SU-DHL-6 (cell line): ENCODE measurements around the gene ACAD10.

Experiments used
- EZH2phosphoT487 ChIP-seq: fragments of 200-600 bp; sonication (generic), shearing (Covaris generic); conservative IDR thresholded peaks from 2 replicates; pipeline ENCODE4 v1.6.1; 2018; ENCODE audit warnings: mild to moderate bottlenecking, antibody characterized with exemption, low read length, moderate library complexity, mixed read lengths
- TF ChIP-seq, protein P1 (sequence below): fragments of 200-600 bp; sonication (generic); IDR thresholded peaks from one replicate; pipeline ENCODE4 v1.5.1; 2017; ENCODE audit warnings: antibody characterized with exemption, mild to moderate bottlenecking, low read length, moderate library complexity; ENCODE audit not compliant: insufficient read depth, poor library complexity, severe bottlenecking

DNA sequence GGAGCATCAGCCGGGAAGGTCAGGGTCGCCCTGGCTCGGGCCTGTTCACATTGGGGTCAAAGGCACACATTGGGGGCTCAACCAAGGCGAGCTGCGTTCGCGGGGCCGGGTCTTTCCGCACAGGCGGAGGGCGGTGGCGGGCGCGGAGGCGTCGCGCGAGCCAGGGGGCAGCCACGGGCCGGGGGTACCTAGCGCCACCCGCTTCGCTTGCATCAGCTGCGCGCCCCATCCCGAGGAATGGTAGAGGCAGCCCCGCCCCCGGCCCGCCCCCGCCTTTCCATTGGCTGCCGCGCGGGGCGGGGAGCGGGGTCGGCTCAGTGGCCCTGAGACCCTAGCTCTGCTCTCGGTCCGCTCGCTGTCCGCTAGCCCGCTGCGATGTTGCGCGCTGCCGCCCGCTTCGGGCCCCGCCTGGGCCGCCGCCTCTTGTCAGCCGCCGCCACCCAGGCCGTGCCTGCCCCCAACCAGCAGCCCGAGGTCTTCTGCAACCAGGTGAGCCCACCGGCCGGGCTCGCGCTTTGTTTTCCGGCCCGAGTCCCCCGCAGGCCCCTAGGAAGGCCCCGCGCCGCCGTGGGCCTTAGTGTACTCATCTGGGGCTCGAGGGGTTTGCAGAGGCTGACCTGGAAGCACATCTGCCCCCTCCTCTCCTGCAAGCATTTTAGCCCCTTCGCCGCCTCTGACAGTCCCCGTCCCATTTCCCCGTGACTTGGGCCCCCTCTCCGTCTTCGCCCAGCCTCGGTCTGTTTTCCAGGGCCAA, 80.9 kb downstream of the ACAD10 start, which contains the start of gene ALDH2:
- TF ChIP-seq, protein P1, sequence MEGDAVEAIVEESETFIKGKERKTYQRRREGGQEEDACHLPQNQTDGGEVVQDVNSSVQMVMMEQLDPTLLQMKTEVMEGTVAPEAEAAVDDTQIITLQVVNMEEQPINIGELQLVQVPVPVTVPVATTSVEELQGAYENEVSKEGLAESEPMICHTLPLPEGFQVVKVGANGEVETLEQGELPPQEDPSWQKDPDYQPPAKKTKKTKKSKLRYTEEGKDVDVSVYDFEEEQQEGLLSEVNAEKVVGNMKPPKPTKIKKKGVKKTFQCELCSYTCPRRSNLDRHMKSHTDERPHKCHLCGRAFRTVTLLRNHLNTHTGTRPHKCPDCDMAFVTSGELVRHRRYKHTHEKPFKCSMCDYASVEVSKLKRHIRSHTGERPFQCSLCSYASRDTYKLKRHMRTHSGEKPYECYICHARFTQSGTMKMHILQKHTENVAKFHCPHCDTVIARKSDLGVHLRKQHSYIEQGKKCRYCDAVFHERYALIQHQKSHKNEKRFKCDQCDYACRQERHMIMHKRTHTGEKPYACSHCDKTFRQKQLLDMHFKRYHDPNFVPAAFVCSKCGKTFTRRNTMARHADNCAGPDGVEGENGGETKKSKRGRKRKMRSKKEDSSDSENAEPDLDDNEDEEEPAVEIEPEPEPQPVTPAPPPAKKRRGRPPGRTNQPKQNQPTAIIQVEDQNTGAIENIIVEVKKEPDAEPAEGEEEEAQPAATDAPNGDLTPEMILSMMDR, result peak; percentile 17
- no peak for TF ChIP-seq EZH2phosphoT487
